A549 (cell line): ENCODE data around the gene SSR3. TPM values are rescaled to one million over a fixed set of nuclear protein-coding genes. Genes with fewer than 3 reads are reported as not detected.

Source experiments
- ATAC-seq, 2 experiments: fragments of 200-7000 bp in 1 of 2; fragments of >200 bp in 1 of 2; cut with Nextera tagmentation in 1 of 2; cut with Tn5 transposase in 1 of 2; 3 replicates each; pipeline versions ENCODE4 v1.8.0 to v1.9.1; 2018 to 2020; ENCODE audit warnings: mild to moderate bottlenecking in 1 of 2, moderate library complexity in 1 of 2
- CTCF ChIA-PET: fragments of 300-600 bp; sonication (Branson Sonifier 250); formaldehyde crosslinking; extraction: SDS; loops from one replicate; lab custom pipeline; 2021; ENCODE audit warnings: antibody characterized with exemption, inconsistent platforms; lab: Yijun Ruan, JAX
- POLR2A ChIA-PET: fragments of 350-600 bp; formaldehyde crosslinking; extraction: SDS; loops from one replicate; lab custom pipeline; 2021; ENCODE audit warnings: antibody characterized with exemption, inconsistent platforms; lab: Yijun Ruan, JAX
- DNase-seq, 2 experiments: peaks; one replicate each; pipeline versions ENCODE4 v3.0.0 to v3.0.0-alpha.2; 2011 to 2016; ENCODE audit warnings: low read depth in 1 of 2, low spot score in 1 of 2
- FAIRE-seq: peaks from 2 replicates; lab custom pipeline; 2011; peaks lifted over from hg19 to GRCh38; lab: Jason Lieb, UNC
- H3K27ac ChIP-seq, 2 experiments: fragments of >200 bp; sonication (Bioruptor Twin); formaldehyde crosslinking; 3 replicates each; pipeline ENCODE4 v1.5.1; 2016 to 2017
- H3K4me1 ChIP-seq: fragments of >200 bp; sonication (Bioruptor Twin); formaldehyde crosslinking; 3 replicates; pipeline ENCODE4 v1.6.1; 2016
- H3K4me2 ChIP-seq: fragments of >200 bp; sonication (Bioruptor Twin); formaldehyde crosslinking; 3 replicates; pipeline ENCODE4 v1.6.1; 2016
- H3K4me3 ChIP-seq: fragments of >200 bp; sonication (Bioruptor Twin); formaldehyde crosslinking; 3 replicates; pipeline ENCODE4 v1.5.1; 2016
- H3K9me3 ChIP-seq: fragments of >200 bp; sonication (Bioruptor Twin); formaldehyde crosslinking; 3 replicates; pipeline ENCODE4 v1.6.1; 2016
- ATOH8 ChIP-seq: fragments of 250-450 bp; sonication (Bioruptor Pico); IDR thresholded peaks from 2 replicates; pipeline ENCODE4 v1.5.0; 2020; ENCODE audit warnings: low read depth, mild to moderate bottlenecking, moderate library complexity
- BCL3 ChIP-seq: fragments of >200 bp; sonication (Bioruptor Twin); formaldehyde crosslinking; IDR thresholded peaks from 3 replicates; pipeline ENCODE4 v1.6.1; 2016
- CHD4 ChIP-seq: fragments of 200-600 bp; sonication (generic); IDR thresholded peaks from 2 replicates; pipeline ENCODE4 v1.6.1; 2016; ENCODE audit warnings: antibody characterized with exemption, mild to moderate bottlenecking, borderline replicate concordance
- FOSL2 ChIP-seq, 2 experiments: fragments of 450-650 bp in 1 of 2; fragments of >200 bp in 1 of 2; sonication (Bioruptor Twin) in 1 of 2; formaldehyde crosslinking; IDR thresholded peaks; 2 replicates each; pipeline versions ENCODE4 v1.5.0 to v1.6.1; 2016 to 2020; ENCODE audit warnings: mild to moderate bottlenecking in 1 of 2, moderate library complexity in 1 of 2
- FOXS1 ChIP-seq: fragments of 250-450 bp; sonication (Bioruptor Pico); IDR thresholded peaks from 2 replicates; pipeline ENCODE4 v1.5.0; 2020; ENCODE audit warnings: mild to moderate bottlenecking, moderate library complexity
- HES2 ChIP-seq: fragments of >200 bp; sonication (Bioruptor Twin); formaldehyde crosslinking; IDR thresholded peaks from 2 replicates; pipeline ENCODE4 v1.6.1; 2016
- HMGXB4 ChIP-seq: fragments of 250-450 bp; sonication (Bioruptor Pico); IDR thresholded peaks from 2 replicates; pipeline ENCODE4 v1.5.0; 2021; ENCODE audit warnings: mild to moderate bottlenecking, moderate library complexity, borderline replicate concordance
- JUN ChIP-seq, 2 experiments: fragments of >200 bp; sonication (Bioruptor Twin); formaldehyde crosslinking; IDR thresholded peaks; 2 replicates in 1 of 2; 3 replicates in 1 of 2; pipeline ENCODE4 v1.6.1; 2016 to 2017
- JUNB ChIP-seq: fragments of >200 bp; sonication (Bioruptor Twin); formaldehyde crosslinking; IDR thresholded peaks from 2 replicates; pipeline ENCODE4 v1.6.1; 2016
- MAZ ChIP-seq: fragments of 150-350 bp; IDR thresholded peaks from 2 replicates; pipeline ENCODE4 v1.6.1; 2014; ENCODE audit warnings: antibody characterized with exemption, low read depth, low read length, borderline replicate concordance
- NR3C1 ChIP-seq: fragments of >200 bp; sonication (Bioruptor Twin); formaldehyde crosslinking; IDR thresholded peaks from 3 replicates; pipeline ENCODE4 v1.6.1; 2017
- RARB ChIP-seq: fragments of 250-450 bp; sonication (Bioruptor Pico); IDR thresholded peaks from 2 replicates; pipeline ENCODE4 v1.8.0; 2021; ENCODE audit warnings: mild to moderate bottlenecking, moderate library complexity
- REST ChIP-seq: fragments of 200-600 bp; sonication (generic); IDR thresholded peaks from 2 replicates; pipeline ENCODE4 v1.6.1; 2016; ENCODE audit warnings: antibody characterized with exemption, mild to moderate bottlenecking, moderate library complexity
- SMC3 ChIP-seq: fragments of >200 bp; sonication (Bioruptor Twin); formaldehyde crosslinking; IDR thresholded peaks from 3 replicates; pipeline ENCODE4 v1.6.1; 2018; ENCODE audit warnings: inconsistent platforms
- TFCP2L1 ChIP-seq: fragments of 250-450 bp; sonication (Bioruptor Pico); IDR thresholded peaks from 2 replicates; pipeline ENCODE4 v1.5.0; 2021; ENCODE audit warnings: mild to moderate bottlenecking
- ZNF302 ChIP-seq: fragments of 250-450 bp; sonication (Bioruptor Pico); IDR thresholded peaks from 2 replicates; pipeline ENCODE4 v1.9.0; 2021; ENCODE audit warnings: inconsistent platforms, mild to moderate bottlenecking, moderate library complexity
- WGBS: methylation state at CpG from one replicate; pipeline ENCODE4 v1.1.6; 2017; ENCODE audit errors: missing lambda C conversion rate; 5-methylcytosine and 5-hydroxymethylcytosine counted together
- polyA plus RNA-seq, 4 experiments: library from polyadenylated mRNA; depleted of rRNA in 3 of 4; stranded (reverse); fragments of >200 nt; fragmentation: RNase III in 1 of 4; extraction: RNeasy Plus Mini Kit Qiagen cat#74134 plus additional on column Dnase treatment in 1 of 4; gene quantifications; 2 replicates in 3 of 4; 3 replicates in 1 of 4; pipeline ENCODE4 v1.2.3, GENCODE V29; 2011 to 2017

The SSR3 gene
- polyA plus RNA-seq, 2 of the 4 experiments (the other 2 are of a cell fraction), result 154 to 187 TPM

GRCh38 chr3:156599089-156599874 is 44.4 kb upstream of the SSR3 start (continued):
- TF ChIP-seq REST, result no peak
- no peak for TF ChIP-seq SMC3

- CTCF ChIA-PET, result no interaction called here
- no peak for ATAC-seq
- no peak for TF ChIP-seq HMGXB4 (CRISPR knock-in tag)
- TF ChIP-seq, all 56 proteins: peak for 0
- Histone ChIP-seq H3K9me3 (no peaks in the 10 kb centered on the region), H3K4me1 (no peaks in the 10 kb centered on the region), H3K4me3 (no peak overlapping the region), H3K27ac (no peak overlapping the region), H3K4me2 (no peak overlapping the region)
- FAIRE-seq (no peak), DNase-seq (no peak)
- WGBS, result 87% methylated on average over 6 of the region's 6 CpGs
- POLR2A ChIA-PET, result no interaction called here
Observed at GRCh38 chr3:156598413-156598812, 43.5 kb upstream of the SSR3 start.

GRCh38 chr3:156594219-156594683 is 39.3 kb upstream of the SSR3 start:
- no peak for FAIRE-seq

GRCh38 chr3:156593814-156594213 is 38.9 kb upstream of the SSR3 start:
- Histone ChIP-seq H3K4me2 (no peak overlapping the region), H3K4me3 (no peak overlapping the region), H3K9me3 (no peaks in the 10 kb centered on the region), H3K4me1 (no peaks in the 10 kb centered on the region), H3K27ac (no peak overlapping the region)
- ATAC-seq, result no peak
- TF ChIP-seq FOXS1 (CRISPR knock-in tag), result no peak
- no peak for TF ChIP-seq ATOH8 (CRISPR knock-in tag)
- no peak for TF ChIP-seq MAZ
- no peak for TF ChIP-seq TFCP2L1 (CRISPR knock-in tag)
- no peak for TF ChIP-seq NR3C1
- no peak for TF ChIP-seq FOSL2 (IDR thresholded peaks at IDR 0.05)
- no peak for TF ChIP-seq FOSL2 (CRISPR knock-in tag; IDR thresholded peaks at IDR 0.05)
- TF ChIP-seq JUN (IDR thresholded peaks at IDR 0.05), result no peak
- TF ChIP-seq REST, result no peak
- TF ChIP-seq ZNF302 (CRISPR knock-in tag), result no peak
- TF ChIP-seq HES2, result no peak
- TF ChIP-seq BCL3, result no peak
- no peak for TF ChIP-seq CHD4
- no peak for TF ChIP-seq JUNB
- FAIRE-seq, result no peak
- no peak for DNase-seq
- POLR2A ChIA-PET, result no interaction called here
- CTCF ChIA-PET, result interaction anchor here (0.6 to 1.1 kb wide), 2 partner anchors 30 to 81 kb away, joined by 3 read pairs; partner anchors contain the start of gene TIPARP

More at GRCh38 chr3:156594219-156594683, 39.3 kb upstream of the SSR3 start:
- ATAC-seq (no peak), DNase-seq (no peak)
- CTCF ChIA-PET, result interaction anchor here (0.6 to 1.1 kb wide), 2 partner anchors 30 to 80 kb away, joined by 3 read pairs; partner anchors contain the start of gene TIPARP
- 59% methylated on average over 7 of the region's 7 CpGs for WGBS
- H3K27ac ChIP-seq, result no peak overlapping the region
- no peak for TF ChIP-seq RARB
- TF ChIP-seq, all 56 proteins: peak for 0
- Histone ChIP-seq H3K9me3 (no peaks in the 10 kb centered on the region), H3K4me3 (no peak overlapping the region), H3K4me1 (no peaks in the 10 kb centered on the region), H3K4me2 (no peak overlapping the region)
- POLR2A ChIA-PET, result no interaction called here
